GM18526 (cell line): ENCODE results near the gene EIF4E.

Source experiments
- POLR2A ChIP-seq: IDR thresholded peaks from 3 replicates; pipeline ENCODE4 v1.6.1; 2011; ENCODE audit not compliant: insufficient read length; ENCODE audit errors: extremely low read depth

The EIF4E gene

GRCh38 chr4:98903963-98904362 is 25.0 kb downstream of the EIF4E start:
- no peak for TF ChIP-seq POLR2A

GRCh38 chr4:98903561-98903960 is 25.4 kb downstream of the EIF4E start:
- no peak for TF ChIP-seq POLR2A

GRCh38 chr4:98899277-98899676 is 29.7 kb downstream of the EIF4E start:
- no peak for TF ChIP-seq POLR2A

- no peak for TF ChIP-seq POLR2A
Observed at GRCh38 chr4:98891478-98892337, 37.2 kb downstream of the EIF4E start.

- no peak for TF ChIP-seq POLR2A
Observed at GRCh38 chr4:98890702-98891455, 38.1 kb downstream of the EIF4E start.

GRCh38 chr4:98887145-98887544 is 41.8 kb downstream of the EIF4E start:
- no peak for TF ChIP-seq POLR2A

GRCh38 chr4:98879515-98879914 is 49.4 kb downstream of the EIF4E start:
- no peak for TF ChIP-seq POLR2A

GRCh38 chr4:98873059-98873458 is 55.9 kb downstream of the EIF4E start:
- TF ChIP-seq POLR2A = no peak

- TF ChIP-seq POLR2A = no peak
Observed at GRCh38 chr4:98867648-98868047, 61.3 kb downstream of the EIF4E start.

GRCh38 chr4:98865059-98865458 is 63.9 kb downstream of the EIF4E start:
- TF ChIP-seq POLR2A = no peak

GRCh38 chr4:98864560-98864959 is 64.4 kb downstream of the EIF4E start:
- TF ChIP-seq POLR2A = no peak

GRCh38 chr4:98862371-98862770 is 66.6 kb downstream of the EIF4E start:
- no peak for TF ChIP-seq POLR2A

GRCh38 chr4:98861100-98861884 is 67.6 kb downstream of the EIF4E start:
- no peak for TF ChIP-seq POLR2A

GRCh38 chr4:98851806-98852205 is 77.1 kb downstream of the EIF4E start:
- no peak for TF ChIP-seq POLR2A

GRCh38 chr4:98850937-98851336 is 78.0 kb downstream of the EIF4E start:
- no peak for TF ChIP-seq POLR2A
